Stimulated activated CD8-positive, alpha-beta memory T cell treated with anti-CD3 and anti-CD28 coated beads, Interleukin-12 subunit alpha, Interleukin-12 subunit beta, amount 100 ng/mL, for 24 hours (primary cell): ENCODE data around the gene GMPR.
A peak's percentile ranks its signal among the peaks of the same experiment; 100 is the strongest.

Experiments used
- DNase-seq: peaks from one replicate; pipeline ENCODE4 v3.0.0-alpha.2; 2020; ENCODE audit errors: extremely low read depth

GMPR gene

GRCh38 chr6:16302721-16303552 is 64.5 kb downstream of the GMPR start:
- DNase-seq, result no peak

DNA sequence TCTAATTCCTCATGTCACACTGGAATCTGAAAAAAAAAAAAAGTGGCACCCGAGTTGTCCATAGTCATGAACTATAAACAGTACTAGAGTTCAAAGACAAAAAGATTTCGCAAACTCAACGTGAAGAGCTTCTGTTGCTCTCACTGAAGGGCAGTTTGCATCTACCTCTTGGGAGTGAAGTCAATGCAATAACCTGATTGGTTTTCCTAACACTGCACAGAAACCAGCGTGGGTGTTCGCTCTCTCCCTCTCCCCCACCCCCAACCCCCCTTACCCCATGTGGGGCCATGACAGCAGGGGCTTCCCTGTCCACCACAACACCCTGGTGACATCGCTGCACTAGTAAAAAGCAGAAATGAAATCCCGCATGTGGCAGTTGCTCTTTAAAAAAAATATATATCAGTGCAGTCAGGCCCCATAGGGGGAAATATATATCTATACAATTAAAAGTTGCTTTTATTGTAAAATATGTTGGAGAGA is 66.9 kb downstream of the GMPR start:
- DNase-seq, result no peak

- DNase-seq, result no peak
These were observed 67.4 kb downstream of the GMPR start for GRCh38 chr6:16305788-16306187.

DNA sequence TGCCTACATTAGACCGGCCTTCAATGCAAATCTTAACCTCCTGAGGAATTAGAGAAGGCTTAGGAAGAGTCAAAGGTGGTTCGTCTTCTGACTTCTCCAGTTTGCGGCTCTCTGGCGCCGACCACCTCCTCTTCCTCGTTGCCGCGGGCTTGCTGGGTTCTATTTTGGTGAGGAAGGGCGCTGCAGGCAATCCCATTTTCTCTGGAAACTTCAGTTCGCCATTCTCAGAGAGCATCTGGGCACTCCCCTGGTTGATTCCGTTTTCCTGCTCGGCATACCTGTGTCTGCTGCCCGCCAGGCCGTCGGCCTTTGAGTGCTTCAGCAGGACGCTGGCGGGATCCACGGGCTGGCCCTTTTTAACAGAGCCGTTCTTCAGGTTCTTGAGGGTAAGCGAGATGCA is 67.9 kb downstream of the GMPR start:
- DNase-seq, result no peak

- DNase-seq, result no peak
These were observed 73.4 kb downstream of the GMPR start for GRCh38 chr6:16311763-16312162.

DNA sequence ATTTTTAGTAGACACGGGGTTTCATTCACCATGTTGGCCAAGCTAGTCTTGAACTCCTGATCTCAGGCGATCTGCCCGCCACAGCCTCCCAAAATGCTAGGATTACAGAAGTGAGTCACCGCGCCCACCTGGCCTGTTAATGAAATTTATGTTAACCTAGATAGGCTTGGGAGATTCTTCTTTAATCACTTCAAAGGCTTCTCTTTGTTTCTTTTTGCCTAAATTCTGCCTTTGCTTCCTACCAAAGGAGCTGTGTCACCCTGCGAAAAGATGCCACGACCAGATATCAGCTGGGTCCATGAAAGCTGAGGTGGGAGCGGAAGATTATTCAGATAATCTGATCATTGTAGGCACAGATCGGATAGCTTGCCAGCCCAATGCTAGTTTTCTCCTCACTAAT is 75.3 kb downstream of the GMPR start:
- no peak for DNase-seq

DNA sequence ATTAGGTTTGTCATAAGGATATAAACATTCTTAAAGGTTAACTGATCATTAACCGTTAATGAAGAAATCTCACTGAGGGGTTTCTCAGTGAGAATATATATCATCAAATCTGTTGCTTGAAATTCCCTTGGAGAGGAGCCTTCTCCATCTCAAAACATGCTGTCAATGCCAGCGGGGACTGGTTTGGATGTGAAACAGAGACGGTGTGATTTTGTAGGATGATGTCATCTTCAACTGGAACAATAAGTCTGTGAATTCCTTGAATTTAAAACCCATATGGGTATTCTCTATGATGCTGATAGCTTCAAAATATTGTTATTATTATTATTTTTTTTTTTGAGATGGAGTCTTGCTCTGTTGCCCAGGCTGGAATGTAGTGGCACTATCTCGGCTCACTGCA is 75.9 kb downstream of the GMPR start:
- DNase-seq, result no peak

DNA sequence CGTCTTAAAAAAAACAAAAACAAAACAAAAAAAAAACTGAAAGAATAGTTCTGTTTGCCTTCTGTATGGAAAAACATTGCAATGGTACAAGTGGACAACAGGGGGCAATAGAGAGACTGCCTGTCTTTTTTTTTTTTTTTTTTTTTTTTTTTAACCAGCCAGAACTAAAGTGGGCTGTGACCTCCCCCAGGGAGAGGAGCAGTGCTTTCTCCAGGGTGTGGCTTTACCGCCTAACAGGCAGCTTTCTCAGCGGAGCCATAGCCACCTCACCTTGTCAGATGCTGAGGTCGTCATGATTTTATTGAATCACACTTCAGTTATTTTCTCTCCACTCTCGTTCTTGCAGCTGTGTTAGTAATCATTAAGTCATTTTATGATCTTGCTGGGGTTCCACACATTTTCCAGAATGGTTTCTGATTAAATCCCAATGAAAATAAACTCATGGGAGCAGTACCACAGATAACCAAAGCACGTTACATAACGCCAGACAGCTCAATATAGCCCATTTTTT is 78.4 kb downstream of the GMPR start:
- DNase-seq, result no peak

GRCh38 chr6:16318538-16318937 is 80.2 kb downstream of the GMPR start:
- DNase-seq, result no peak

DNA sequence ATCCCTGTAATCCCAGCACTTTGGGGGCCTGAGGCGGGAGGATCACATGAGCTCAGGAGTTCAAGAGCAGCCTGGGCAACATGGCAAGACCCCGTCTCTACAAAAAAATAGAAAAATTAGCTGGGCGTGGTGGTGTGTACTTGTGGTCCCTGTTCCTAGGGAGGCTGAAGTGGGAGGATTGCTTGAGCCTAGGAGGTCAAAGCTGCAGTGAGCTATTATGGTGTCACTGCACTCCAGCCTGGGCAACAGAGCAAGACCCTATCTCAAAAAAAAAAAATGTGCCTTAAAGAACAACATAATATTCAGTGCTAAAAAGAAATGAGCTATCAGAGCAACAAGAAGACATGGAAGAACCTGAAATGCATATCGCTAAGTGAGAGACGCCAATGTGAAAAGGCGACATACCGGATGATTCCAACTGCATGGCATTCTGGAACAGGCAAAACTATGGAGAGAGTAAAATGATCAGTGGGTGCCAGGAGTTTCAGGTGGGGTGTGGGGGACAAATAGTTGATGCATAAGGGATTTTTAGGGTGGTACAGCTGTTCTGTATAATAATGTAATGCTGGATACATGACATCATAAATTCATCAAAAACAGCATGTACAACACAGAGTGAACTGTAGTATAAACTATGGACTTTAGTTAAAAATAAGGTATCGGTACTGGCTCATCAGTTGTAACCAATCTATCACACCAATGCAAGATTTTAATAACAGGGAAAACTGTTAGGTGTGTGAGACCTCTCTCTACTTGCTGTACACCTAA is 80.8 kb downstream of the GMPR start:
- no peak for DNase-seq

GRCh38 chr6:16319813-16320532 is 81.6 kb downstream of the GMPR start:
- no peak for DNase-seq

DNA sequence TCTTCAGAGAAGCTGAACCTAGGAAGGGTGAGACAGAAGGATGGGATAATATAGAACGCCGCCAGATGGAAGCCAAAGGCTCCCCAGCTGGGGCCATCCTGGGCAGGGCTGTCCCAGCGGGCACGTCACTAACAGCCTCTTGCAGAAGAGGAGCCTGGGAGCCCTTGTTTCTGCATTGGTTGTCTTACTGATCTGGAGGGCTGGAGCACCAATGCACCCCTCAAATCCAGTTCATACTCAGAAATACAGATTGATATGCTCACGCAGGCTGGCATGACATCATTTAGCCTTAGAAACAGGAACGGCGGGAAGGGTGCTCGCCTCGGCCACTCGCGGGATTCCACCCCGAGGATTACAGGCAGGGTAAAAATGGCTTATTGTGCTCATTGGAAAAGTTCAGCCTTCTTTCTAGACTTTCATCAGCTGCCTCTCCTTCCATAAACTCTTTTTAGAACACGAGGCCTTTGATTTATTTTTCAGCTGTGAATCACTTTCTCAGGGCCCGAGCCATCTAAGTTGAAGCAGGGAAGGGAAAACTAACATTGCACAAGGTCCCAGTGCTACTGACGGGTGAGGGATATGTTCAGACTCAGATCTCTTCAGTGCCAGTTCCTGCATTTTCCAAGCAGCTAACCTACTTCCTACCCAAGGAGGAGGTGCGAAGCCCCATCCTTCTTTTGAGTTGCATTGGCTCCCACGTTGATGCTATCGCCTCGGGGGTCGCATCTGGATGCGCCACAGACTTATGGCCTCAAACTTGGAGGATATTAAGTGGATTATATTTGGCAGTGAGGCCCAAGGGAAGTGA is 82.3 kb downstream of the GMPR start:
- no peak for DNase-seq

DNA sequence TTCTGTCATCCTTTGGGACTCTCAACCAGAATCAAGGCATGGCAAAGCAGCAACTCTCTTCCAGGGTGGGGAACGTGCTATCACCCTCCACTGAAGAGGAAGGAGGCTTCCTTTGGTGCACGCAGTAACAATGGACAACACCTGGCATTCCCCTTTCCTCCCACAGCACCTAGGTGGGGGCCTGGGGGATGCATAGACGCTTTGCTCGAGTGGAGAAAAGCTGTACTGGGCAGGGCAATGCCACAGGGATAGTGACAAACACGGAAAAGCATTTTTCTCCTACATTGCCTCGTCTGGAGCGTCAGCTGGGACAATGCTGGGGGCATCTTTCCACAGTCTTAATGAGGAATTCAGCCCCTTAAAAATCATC is 82.9 kb downstream of the GMPR start:
- DNase-seq, result no peak

- DNase-seq, result no peak
These were observed 83.4 kb downstream of the GMPR start for GRCh38 chr6:16321826-16322225.

DNA sequence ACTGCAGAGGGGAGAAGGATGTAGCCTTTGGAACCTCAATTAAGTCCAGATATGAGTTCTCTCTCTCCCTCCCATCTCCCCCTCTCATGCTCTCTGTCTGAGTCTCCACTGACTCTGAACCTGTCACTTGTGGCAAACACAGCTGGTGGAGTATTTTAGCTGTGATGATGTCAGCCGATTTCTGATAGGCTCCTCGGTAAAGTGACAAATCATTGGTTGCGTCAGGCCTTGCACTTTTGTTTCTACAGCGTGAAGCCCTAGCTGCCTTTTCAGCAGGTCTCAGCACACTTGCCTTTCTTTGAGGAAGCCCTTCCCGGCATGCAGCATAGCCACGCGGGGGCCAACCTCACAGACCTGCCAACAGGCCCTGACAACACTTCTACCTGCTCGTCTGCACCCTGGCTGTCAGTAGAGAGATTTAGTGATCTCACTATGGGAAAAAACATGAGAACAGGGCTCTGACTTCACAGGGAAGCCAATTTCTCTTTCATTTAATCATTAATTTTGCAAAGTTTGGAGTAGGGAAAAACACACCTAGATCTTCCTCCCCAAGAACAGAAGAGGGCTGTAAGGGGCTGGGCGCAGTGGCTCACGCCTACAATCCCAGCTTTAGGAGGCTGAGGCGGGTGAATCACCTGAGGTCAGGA is 84.4 kb downstream of the GMPR start:
- DNase-seq, result peak; percentile 39

DNA sequence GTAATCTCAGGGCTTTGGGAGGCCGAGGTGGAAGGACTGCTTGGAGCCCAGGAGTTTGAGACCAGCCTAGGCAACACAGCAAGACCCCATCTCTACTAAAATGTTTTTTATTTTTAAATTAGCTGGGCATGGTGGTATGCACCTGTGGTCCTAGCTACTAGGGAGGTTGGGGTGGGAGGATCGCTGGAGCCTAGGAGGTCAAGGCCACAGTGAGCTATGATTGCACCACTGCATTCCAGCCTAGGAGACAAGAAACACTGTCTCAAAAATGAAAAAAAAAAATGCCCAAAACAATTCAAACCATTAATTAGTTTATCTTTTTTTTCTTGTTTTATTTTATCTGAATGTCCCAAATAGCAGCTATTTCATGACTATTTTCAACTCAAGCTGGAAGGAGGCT is 85.8 kb downstream of the GMPR start:
- DNase-seq, result no peak

- no peak for DNase-seq
These were observed 86.3 kb downstream of the GMPR start for GRCh38 chr6:16324606-16325225.

- no peak for DNase-seq
These were observed 88.1 kb downstream of the GMPR start for GRCh38 chr6:16326531-16326930.

DNA sequence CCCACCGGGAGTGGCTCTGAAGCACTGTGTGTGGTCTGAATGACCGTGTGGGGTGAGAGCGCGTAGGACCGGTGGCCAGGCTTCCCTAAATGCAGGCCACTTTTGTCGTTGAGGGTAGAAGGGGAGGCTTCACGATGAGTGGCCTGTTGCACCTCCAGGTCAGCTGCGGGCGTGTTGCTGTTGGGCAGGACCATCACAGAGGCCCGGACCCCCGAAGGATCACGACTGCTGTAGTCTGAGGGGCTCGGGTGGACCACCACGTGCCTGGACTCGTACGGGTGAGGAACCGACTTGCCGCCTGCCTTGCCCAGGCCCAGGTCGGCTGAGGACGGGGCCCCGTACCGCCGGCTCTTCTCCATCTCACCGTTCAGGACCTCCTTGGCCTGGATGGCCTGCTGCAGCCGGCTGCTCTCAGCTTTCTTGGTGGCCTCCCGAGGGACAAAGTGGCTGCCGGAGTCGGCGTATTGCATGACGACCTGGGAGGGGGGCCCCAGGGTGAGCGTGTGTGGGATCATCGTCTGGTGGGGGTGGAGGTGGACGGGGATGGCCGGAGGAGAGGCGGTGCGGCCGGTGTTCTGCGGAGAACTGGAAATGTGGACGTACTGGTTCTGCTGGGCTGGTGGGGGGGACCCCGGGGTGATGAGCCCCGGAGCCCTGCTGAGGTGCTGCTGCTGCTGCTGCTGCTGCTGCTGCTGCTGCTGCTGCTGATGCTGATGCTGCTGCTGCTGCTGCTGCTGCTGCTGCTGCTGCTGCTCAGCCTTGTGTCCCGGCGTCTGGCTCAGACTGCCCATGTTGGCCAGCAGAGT is 88.8 kb downstream of the GMPR start:
- no peak for DNase-seq
